CD4-positive, alpha-beta T cell treated with Interleukin-6 for 4 hours (primary cell): ENCODE results near the gene UBASH3A.
A peak's percentile ranks its signal among the peaks of the same experiment; 100 is the strongest.
"Not testable (repeated sequence)": the region's sequence is repeated elsewhere in the genome, so short reads cannot be mapped to it uniquely, and the experiment has no call there.

ENCODE experiments used
- DNase-seq: peaks from one replicate; pipeline ENCODE4 v3.0.0-alpha.2; 2020; ENCODE audit warnings: mixed read lengths

Gene UBASH3A

DNA sequence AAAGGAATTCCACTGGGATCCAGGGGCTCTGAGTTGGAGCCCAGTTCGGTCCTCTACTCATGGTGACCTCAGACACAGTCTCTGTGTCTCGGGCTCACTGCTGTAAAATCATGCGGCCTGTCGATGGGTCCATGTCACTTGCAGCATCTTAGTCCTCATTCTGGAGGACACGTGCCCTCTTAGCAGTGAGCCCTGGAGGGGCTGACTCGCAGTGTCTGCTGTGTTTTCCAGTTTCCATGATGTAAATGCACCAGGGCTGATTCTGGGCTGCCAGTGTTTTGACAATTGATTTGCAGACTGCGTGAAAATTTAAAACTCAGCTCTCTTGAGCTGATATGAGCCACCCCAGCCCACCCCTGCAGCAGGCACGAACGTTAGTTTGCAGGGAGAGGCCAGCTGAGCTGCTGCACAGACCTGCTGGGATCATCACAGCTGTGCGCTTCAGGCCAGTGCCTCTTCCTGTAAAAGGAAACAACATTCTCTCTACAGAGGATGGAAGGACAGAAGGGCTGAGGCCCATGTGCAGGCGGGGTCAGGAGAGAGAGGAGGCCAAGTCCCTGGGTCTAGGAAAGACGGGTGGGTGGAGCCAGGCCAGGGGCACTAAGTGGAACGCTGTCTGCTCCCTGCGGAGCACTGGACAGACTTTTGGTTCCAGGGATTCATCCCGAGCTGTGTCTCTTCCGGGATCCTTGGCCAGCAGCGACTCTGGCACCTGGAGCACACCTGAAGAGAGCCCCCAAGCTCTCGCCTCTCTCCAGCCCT is 49.7 kb downstream of the UBASH3A start:
- DNase-seq = no peak

DNA sequence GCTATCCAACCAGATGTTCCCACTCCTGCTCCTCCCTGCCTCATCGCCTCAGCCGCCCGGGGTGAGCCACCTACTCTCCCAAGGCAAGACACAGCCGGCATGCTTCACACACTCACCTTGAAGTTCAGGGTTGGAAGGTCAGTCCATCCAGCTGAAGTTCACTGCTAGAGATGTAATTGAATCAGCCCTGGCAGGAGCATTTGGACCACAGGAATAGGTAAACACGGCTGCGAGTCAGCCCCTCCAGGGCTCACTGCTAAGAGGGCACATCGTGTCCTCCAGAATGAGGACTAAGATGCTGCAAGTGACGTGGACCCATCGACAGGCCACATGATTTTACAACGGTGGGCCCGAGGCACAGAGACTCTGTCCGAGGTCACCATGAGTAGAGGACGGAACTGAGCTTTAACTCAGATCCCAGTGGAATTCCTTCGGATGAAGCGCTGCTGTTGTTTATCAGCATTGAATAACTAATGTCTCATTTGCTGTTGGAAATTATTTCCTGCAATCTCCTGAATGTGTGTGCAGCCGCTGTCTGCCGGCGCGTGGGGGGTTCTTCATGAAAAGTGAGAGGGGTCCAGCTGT is 50.4 kb downstream of the UBASH3A start:
- no peak for DNase-seq

DNA sequence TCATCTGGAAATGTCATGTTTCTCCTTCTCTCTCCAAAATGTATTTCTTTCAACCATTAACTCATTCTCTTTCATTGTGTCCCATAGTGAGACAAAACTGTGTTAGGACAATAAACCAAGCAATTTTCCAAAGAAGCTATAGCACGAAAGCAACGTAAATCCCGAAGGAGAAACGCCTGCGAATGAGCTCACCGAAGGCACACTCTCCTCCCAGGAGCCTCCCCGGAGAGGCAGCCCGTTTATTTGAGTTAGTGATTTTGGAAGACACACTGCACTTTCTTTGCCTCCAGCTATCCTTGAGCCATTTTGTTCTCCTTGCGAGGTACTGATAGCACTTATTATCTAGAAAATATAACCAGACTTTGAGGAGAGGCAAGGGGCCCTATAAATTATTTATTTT is 51.1 kb downstream of the UBASH3A start:
- no peak for DNase-seq

DNA sequence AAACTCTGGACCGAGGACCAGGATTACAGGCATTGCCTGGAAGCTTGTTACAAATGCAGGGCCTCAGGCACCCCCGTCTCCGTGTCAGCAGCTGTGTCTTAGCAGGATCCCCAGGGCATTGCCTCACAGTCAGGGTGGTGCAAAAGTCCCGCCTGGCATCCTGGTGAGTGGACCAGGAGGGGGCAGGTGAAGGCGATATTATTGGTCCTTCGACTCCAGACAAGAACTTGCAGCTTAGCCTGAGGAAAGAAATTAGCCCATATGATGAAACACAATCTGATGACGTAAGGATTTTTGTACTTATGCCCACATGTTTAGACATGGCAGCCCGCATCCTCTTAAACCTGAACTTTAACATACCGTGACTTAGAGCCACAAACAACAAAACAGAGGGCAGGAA is 51.5 kb downstream of the UBASH3A start:
- no peak for DNase-seq

DNA sequence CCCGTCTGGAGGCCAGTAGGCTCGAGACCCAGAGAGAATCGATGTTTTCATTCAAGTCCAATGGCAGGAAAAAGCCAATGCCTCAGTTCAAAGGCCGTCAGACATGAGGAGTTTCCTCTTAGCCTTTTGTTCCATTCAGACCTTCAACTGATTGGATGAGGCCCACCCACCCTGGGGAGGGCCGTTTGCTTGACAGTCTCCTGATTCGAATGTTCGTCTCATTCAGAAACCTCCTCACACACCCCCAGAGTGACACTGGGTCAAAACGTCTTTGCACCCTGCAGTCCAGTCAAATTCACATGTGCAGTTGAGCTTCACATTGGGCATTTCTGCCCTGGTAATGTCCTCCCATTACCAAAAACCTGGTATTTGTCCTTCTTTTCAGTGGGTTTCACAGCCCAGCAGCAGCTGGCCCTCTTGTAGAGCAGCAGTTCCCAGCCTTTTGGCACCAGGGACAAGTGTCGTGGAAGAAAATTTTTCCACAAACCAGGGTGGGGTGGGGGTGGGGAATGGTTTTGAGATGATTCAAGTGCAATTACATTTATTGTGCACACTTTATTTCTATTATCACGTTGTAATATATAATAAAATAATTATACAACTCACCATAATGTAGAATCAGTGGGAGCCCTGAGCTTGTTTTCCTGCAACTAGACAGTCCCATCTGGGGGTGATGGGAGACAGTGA is 52.2 kb downstream of the UBASH3A start:
- no peak for DNase-seq

DNA sequence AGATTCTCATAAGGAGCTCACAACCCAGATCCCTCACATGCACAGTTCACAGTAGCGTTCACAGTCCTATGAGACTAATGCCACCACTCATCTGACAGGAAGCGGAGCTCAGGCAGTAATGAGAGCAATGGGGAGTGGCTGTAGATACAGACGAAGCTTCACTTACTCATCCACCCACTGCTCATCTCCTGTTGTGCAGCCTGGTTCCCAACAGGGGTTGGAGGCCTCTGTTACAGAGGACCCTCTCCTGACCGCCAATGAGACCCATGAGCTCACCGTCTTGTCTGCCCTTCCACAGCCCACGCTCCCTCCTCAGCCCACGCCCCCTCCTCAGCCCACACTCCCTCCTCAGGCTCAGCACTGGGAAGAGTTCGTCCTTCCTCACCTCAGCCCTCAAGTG is 52.8 kb downstream of the UBASH3A start:
- peak; percentile 67 for DNase-seq

DNA sequence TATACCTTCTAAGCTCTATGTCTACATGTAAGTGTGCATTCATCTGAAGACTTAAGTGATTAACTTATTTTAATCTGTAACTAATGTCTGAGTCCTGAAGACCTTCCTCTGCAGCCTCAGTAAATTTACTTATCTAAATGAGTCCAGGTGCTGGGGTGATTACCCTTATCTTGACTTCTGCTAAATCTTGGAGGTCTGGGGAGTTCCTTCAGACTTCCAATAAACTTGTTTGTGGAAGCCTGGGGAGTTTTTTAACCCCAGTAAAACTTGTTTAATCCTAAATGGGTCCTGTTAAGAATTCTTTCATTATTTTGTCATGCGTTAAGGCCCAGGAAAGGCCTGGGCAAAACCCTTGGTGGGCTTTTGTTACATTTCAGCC is 55.4 kb downstream of the UBASH3A start:
- no peak for DNase-seq

DNA sequence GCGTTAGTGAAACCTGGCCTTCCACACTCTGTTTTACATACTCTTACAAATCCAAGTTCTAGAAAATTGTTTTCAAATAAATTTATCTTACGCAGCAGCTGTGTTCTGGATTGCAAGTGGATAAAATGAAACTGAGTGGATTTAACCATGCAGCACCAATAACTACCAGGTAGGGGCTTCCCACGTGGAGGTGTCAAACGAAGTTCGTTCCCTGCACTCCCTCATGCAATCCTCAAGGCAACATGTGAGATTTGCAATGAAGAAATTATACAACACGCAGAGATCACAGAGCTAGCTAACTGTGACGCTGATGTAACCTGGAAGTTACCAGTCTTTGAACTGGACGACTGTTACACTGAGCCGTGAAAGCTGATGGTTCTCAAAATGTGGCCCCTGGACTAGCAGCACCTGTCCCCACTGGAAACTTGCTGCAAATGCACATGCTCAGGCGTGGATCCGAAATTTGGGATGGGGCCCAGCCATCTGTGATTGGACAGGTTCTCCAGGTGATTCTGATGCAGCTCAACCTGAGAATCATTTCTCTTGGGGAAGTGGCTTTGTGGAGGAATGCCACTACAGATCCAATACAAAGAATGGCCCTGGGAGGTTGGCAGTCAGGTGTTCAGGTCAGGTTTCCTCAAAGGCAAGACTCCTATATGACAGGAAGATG is 56.0 kb downstream of the UBASH3A start:
- DNase-seq = no peak

DNA sequence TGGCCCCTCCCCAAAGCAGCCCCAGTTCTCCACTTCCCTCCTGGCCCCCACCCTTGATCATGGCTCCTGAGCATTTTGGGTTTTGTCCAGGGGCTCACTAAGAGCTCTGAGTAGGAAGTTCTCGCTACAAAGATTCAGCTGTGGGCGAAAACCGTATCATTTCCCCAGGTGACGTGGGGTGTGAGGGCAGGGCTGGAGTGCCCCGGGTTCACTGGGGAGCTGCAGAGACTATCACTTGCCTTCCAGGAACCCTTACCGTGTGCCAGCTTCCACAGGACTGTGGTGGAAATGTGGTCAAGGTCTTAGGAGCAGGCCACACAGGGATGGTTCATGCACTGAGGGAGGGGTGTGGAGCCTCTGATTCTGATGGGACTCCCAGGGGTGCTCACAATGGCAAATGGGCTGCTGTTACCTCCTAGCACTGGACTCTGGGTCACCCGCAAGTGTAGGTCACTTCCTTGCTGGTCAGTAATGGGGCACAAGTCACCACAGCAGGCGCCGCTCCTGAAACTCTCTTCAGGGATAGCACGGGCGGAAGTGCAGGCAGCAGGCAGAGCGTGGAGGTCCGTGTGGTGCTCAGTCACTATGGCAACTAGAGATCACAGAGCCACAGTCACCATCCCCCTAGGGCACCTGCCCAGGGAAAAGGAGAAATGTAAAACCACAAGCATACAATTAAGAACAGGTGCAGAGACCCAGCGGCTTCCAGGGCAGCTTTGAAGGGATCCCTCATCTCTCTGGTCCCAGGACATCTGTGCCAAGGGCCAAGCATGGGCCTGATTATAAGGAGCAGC is 56.9 kb downstream of the UBASH3A start:
- peak; percentile 62 for DNase-seq

DNA sequence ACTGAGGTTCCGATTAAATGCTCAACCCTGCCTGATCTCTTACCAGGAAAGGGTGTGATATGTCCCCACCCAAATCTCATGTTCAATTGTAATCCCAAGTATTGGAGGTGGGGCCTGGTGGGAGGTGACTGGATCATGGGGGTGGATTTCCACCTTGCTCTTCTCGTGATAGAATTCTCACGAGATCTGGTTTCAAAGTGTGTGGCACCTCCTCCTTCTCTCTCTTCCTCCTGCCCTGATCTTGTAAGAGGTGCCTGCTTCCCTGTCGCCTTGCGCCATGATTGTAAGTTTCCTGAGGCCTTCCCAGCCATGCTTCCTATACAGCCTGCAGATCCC is 57.5 kb downstream of the UBASH3A start:
- no peak for DNase-seq

DNA sequence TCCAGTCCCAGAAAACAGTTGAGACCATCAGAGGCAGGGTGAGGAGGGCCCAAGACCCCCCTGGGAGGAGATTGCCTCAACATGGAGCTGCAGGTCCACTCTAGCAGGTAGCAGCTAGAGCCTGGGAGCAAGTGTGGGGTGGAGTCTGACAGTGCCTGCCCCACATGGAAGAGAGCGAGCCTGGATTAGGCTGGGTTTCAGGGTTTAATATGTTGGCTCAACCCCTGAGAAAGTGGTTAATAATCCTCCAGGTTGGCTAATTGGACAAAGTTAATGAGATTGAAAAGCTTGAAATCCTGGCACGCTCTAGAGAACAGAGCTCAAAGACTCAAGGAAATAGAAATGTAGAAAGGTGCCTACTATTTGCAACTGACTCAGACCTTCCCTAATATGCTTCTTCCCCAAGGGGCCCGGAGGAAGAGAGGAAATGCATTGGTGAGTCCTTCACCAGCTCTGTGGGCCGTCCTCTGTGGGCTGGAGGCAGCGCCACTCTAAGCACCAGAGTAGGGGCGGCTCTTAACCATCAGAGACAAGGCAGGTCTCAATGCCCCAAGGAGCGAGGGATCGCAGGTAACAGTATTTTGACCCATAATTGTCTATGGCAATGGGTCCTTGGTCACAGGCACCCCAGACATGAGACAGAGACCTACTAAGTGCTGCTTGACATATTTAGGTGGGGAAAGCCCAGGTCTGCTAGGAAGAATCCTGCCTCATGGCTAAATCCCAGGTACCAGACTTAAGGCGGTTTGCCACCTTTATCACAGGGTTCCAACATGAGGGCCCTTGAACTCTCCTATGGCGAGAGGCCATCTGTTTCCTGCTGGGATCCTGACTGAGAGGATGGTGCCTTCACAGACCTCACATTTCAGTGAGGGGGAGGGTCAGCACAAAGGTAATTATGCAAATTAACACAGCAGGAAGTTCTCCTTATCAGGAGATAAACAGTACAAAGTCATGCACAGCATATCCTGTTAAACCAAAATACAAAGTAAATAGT is 58.5 kb downstream of the UBASH3A start:
- DNase-seq = no peak

DNA sequence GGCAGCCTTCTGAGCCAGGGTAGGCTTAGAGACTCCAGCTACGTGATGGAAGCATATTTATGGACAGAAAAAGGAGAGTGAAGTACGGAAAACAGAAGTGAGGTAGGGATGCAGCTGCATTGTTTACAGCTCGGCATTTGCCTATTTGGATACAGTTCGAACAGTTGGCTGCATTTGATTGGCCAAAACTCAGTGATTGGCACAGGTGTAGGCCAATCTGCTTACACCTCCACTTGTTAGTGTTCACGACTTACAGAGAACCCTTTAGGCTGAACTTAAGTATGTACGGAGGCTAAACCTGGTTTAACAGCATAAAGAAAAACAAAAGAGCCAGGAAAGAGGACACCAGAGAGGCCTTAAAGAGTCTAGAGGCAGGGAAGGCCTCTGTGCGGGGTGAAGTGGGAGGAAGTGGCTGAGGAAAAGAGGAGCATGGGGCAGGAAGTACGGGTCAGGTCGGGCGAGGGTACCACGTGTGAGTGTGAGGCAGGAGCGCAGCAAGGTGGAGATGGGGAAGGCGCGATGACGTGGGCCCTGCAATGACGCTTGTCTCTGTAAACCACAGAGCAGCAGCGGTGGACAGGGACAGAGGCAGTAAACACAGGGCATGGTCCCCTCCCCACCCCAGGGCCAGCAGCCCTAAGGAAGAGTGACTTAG is 60.3 kb downstream of the UBASH3A start:
- DNase-seq = peak; percentile 71

DNA sequence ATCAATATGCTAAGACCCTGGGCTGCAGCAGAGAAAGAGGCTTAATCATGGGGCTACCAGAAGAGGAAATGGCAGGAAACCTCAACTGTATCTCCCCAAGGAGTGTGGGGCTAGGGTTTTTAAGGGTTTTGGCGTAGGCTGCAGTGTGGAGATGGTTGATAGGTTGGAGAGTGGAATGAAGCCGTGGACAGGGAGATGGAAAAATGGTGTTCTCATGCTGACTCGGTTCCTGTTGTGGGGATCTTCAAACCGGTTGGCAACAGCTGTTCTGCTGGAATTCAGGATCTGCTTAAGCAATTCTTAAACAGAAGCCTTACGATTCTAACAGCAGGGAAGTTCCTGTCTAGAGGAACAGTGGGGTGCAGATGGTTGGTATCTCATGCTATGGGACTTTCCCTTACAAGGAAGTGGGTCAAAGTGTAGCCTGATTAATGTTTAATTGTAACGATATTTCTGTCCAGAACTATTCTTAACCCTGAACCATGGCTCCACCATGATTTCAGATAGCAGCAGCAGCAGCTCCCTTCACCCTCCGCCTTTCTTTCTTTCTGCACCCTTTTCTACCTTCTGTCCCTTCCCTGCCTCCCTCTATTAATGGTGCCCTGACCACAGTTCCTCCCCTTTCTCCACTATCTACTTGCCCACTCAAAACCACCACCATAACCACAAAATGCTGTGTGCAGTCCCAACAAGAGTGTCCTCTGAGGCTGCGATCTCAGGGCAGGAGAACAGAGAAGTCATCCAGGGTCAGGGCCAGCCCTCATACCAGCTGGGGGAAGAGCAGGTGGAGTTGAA is 61.5 kb downstream of the UBASH3A start:
- no peak for DNase-seq

DNA sequence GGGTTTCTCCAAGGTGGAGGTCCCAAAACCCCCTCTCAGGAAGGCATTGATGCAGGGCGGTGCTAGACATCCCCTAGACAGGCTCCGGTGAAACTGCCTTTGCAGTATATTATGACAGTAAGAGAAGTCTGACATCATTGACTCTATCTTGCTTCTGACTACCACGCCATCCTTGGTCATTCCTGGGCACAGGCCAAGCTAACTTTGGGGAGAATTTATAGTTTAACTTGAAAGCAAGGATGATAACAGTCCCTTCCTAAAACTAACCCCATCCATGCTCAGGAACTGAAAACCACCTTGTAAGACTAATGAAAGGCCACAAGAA is 62.1 kb downstream of the UBASH3A start:
- DNase-seq = no peak

DNA sequence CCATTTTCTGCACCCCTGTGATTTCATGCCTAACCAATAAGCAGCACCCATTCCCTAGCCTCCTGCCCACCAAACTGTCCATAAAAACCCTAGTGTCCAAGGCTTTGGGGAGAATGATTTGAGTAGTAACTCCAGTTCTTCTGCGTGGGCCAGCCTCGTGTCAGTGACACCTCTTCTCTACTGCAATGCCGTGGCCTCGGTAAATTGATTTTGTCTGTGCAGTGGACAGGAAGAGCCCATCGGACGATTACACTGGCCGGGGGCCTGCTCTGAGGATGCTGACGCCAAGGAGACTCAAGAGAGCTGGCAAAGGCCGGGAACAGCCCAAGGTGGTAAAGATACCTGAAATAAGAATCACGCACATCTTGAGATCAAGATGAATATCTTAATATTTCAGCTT is 63.0 kb downstream of the UBASH3A start:
- DNase-seq = no peak

DNA sequence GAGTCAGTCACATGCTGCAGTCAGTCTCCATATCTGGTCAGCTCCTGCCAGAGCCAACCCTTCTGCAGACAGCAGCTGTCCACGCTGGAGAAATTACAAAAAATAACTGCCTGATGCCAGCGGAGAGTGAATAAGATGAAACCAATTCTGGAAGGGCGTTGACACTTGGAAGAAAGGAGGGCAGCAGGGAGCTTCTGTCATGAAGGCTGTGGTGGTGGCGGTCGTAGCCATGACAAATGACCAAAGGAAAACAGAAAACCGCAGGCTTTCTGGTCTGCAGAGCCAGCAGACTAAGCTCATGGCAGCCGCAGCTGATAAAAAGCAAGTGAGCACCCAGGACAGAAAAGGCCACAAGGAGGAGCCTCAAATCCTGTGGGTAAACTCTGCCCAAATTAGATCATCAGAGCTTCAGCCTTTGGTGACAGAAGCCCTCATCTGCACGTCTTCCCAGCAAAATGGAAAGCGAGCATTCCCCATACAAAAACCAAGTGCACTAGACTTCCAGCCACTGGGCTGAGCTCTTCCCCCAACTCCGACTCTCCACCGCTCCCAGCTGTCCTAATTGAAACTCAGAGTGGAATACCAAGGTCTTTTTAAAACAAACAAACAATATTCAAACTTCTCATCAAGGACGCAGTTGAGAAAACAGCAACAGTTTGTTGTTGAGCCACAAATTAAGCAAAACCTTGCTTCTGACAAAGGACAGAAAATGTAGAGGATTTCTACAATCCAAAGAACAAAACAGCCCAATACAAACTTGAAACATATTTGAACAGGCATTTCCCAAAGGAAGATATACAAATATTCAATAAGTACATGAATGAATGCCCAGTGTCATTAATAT is 63.7 kb downstream of the UBASH3A start:
- no peak for DNase-seq

DNA sequence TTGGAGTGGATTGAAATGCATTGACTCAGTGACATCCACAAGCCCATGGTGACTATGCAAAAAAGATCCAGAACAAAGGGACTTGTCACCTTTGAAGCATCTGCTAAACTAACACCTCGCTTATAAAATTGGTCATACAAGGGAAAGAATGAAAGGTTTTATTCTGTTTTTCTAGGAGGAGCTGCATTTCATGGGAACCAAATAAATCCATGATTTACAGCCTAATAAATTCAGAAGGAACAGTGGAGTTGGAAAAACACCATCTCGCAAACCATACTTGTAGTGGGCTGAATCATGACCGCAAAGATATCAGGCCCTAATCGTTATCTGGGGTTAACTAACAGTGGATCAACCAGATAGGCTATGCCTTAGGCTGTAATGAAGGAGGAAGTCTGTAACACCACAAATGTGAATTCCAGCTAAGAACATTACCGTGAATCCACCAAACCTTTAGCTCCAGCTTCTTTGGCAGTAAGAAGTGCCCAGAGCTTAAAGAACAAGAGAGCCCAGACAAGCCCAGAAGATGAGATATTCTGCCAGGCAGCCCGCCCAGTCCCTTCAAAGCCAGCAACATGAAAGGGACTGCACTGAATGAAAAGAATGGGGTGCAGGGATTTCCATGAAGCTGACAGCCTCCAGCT is 64.9 kb downstream of the UBASH3A start:
- DNase-seq = no peak

DNA sequence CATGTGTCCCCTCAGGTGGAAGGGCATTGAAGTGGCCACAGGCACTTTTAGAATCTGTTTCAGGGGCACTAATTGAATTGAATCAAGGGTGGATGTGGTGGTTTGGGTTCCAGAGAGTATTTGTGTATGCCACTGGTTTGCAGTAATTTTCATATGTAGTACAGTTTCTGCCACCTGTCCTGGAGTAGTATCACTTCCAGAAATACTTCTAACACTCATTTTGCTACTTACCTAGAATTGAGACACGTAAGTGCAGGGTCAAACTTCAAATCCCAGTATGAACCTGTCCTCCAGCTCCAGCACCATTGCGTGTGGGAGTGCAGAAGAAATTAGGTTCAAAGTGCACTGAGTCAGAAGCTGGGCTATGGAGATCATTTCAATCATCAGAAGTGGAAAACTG is 65.6 kb downstream of the UBASH3A start:
- DNase-seq = no peak

DNA sequence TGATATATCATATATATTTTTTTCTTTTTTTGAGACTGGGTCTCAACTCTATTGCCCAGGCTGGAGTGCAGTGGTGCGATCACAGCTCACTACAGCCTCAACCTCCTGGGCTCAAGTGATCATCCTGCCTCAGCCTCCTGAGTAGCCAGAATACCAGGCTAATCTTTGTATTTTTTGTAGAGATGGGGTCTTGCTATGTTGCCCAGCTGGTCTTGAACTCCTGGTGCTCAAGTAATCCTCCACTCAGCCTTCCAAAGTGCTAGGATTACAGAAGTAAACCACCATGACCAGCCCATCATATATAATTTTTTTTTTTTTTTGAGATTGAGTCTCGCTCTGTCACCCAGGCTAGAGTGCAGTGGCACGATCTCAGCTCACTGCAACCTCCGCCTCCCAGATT is 66.0 kb downstream of the UBASH3A start:
- DNase-seq = not testable (repeated sequence)
